Activated T-cell treated with anti-CD3 and anti-CD28 coated beads, Interleukin-2, amount 50 U/mL, for 72 hours (primary cell): Measurements from ENCODE around the gene PGPEP1. TPM values are rescaled to one million over a fixed set of nuclear protein-coding genes. Genes with fewer than 3 reads are reported as not detected.
"Not testable (repeated sequence)": the region's sequence is repeated elsewhere in the genome, so short reads cannot be mapped to it uniquely, and the experiment has no call there.

Source experiments
- ATAC-seq, 2 donors: fragments of 150-1000 bp; cut with Tn5 transposase; replicated peaks in 1 of 2; 2 replicates each; pipeline ENCODE4 v1.10.0; 2021; ENCODE audit warnings: moderate library complexity in 2 of 2, mild to moderate bottlenecking in 1 of 2
- DNase-seq, 2 donors: peaks; one replicate each; pipeline ENCODE4 v3.0.0; 2021 to 2022; ENCODE audit warnings: mixed read lengths in 1 of 2
- H3K27ac Mint-ChIP-seq: one replicate; pipeline ENCODE4 v1.8.0; 2022; ENCODE audit warnings: mild to moderate bottlenecking, moderate library complexity, mixed read lengths
- H3K27me3 Mint-ChIP-seq: one replicate; pipeline ENCODE4 v1.8.0; 2022; ENCODE audit warnings: low read depth, mixed read lengths
- H3K36me3 Mint-ChIP-seq, 2 donors: one replicate each; pipeline ENCODE4 v1.8.0; 2022; ENCODE audit warnings: mixed read lengths in 2 of 2, mild to moderate bottlenecking in 1 of 2; ENCODE audit not compliant: insufficient read depth in 2 of 2
- H3K4me1 Mint-ChIP-seq: one replicate; pipeline ENCODE4 v1.8.0; 2022; ENCODE audit warnings: low read depth, mixed read lengths
- H3K4me3 Mint-ChIP-seq, 2 donors: one replicate each; pipeline ENCODE4 v1.8.0; 2022; ENCODE audit warnings: mild to moderate bottlenecking in 2 of 2, mixed read lengths in 2 of 2, moderate library complexity in 2 of 2
- H3K9me3 Mint-ChIP-seq, 2 donors: one replicate each; pipeline ENCODE4 v1.8.0; 2022; ENCODE audit warnings: mixed read lengths in 2 of 2
- total RNA-seq, 2 donors: library from RNA; stranded (reverse); gene quantifications; one replicate each; pipeline ENCODE4 v1.2.3, GENCODE V29; 2022

Gene PGPEP1
- total RNA-seq, 2 donors from 2014 or later, result 55.5 to 58.0 TPM

DNA sequence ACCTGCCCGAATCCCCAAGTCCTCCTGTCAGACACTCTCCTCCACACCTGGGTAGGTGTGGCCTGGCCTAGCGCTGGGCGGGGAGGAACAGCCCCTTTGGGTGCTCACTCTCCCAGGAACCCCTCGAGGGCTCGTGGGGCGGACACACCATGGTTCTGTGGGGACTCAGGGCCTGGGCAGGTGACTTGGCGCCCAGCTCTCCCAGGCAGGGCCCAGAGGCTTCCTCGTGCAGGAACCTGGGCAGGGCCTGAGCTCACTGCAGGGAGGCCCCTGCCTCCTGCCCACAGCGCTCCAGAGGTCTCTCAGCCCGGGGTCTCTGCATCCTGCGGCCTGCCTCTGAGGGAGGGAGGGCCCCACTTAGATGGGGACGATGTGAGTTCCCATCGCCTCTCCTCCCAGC, 29.4 kb upstream of the PGPEP1 start:
- Mint-ChIP-seq H3K27me3 (no peaks in the 10 kb centered on the region), H3K27ac (no peak overlapping the region), H3K9me3 (no peaks in the 10 kb centered on the region), H3K4me1 (peaks cover 29% of the 10 kb centered on the region), H3K4me3 (no peak overlapping the region), H3K36me3 (peaks cover 2 to 6% of the 10 kb centered on the region in 2 donors)
- DNase-seq (no peak), ATAC-seq (no peak)

DNA sequence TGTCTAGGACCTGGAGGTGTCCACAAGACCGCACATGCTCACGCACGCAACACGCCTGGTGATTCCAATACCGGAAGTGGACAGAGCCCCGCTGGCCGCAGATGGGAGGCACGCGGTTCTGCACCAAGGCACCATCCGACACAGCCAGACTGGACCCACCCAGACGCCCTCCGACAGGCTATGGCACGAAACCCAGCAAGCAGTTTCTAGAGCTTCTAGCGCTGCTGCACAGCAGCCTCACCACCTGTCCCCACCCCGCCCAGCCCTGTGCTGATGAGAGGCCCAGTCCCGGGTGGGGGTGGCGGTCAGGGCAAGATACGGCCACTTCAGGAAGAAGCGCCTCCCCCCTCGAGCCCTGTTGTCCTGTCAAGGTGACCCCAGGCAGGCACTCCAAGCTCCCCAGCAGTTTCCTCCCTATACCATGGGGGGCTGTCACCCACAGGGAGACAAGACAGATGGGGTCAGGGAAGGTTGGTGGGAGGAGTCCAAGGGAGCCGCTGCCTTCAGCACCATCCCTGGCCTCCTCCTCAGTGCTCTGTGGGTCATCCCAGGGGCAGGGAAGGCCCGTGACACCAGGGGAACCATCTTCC, 28.8 kb upstream of the PGPEP1 start:
- Mint-ChIP-seq H3K36me3 (peaks cover 2 to 6% of the 10 kb centered on the region in 2 donors), H3K4me1 (peaks cover 25% of the 10 kb centered on the region), H3K27ac (no peak overlapping the region), H3K27me3 (no peaks in the 10 kb centered on the region), H3K9me3 (no peaks in the 10 kb centered on the region), H3K4me3 (no peak overlapping the region)
- no peak for ATAC-seq
- DNase-seq, result no peak

DNA sequence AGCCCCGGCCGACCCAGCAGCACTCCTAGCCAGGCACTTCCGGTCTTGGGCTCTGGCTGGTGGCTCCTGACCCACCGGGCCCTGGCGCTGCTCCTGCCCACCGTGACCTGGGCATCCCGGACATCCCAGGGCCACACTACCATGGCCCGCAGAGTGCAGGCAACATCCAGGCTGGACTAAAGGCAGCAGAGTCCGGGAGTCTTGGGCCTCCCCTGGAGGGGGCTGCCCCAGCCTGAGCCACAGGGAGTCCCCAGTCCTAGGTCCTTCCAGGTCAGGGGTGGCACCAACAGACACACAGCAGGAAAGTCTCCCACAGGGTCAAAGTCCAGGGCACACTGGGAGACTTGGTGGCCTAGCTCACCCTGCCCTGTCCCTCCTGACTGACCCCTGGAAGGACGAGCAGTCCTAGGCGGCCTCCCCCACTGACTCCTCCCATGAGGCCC, 28.3 kb upstream of the PGPEP1 start:
- DNase-seq (no peak), ATAC-seq (no peak)
- Mint-ChIP-seq H3K27me3 (no peaks in the 10 kb centered on the region), H3K27ac (no peak overlapping the region), H3K9me3 (no peaks in the 10 kb centered on the region), H3K36me3 (peaks cover 2 to 4% of the 10 kb centered on the region in 2 donors), H3K4me1 (peaks cover 20% of the 10 kb centered on the region), H3K4me3 (no peak overlapping the region)

DNA sequence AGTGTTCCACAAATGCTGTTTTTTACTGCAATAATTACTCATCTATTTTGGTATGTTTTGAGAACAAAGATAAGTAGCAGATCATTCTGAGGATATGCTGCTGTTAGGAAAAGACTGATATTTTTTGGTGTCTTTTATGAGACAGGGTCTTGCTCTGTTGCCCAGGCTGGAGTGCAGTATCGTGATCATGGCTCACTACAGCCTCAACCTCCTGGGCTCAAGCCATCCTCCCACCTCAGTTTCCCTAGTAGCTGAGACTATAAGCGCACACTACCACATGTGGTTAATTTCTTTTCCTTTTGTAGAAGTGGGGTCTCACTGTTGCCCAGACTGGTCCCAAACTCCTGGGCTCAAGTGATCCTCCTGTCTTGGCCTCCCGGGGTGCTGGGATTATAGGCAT, 27.0 kb upstream of the PGPEP1 start:
- H3K4me1 Mint-ChIP-seq, result peaks cover 25% of the 10 kb centered on the region
- H3K4me3 Mint-ChIP-seq, result no peak overlapping the region

DNA sequence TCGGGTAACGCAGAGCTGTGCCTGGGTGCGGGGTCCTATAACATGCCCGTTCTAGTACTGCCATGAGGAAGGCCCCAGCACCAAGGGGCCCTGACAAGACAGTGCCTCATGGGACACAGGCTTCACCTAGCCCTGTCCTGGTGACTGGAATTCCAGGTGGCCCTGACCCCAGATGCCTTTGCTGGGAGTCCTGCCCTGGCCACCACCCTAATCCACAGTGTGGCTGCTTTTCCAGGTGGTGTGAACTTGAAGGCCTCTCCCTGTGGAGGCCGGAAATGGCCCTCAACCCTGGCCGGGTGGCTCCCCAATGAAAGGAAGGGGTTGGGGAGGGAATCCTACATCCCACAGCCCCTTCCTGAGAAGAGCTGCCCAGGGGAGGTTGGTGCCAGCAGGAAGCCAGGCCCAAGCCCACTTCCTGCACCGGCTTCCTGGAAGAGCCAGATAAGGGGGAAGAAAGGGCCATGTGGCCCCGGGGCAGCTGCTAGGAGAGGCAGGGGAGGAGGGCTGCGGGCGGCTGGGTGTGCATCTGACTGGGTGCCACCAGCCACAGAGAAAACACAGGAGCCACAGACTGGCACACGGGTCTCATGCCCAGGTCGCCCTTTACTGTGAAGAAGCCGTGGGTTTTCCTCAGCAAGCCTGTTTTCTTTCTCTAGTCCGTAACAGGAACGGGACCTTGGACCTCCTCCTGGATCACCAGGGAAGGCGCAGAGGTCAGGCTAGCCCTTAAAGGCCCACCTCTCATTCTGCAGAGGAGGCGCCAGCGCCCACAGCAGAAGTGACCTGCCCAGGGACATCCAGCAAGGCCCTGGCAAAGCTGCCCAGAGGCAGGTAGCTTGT, 22.2 kb upstream of the PGPEP1 start:
- Mint-ChIP-seq H3K27me3 (no peaks in the 10 kb centered on the region), H3K27ac (peak overlapping the region; percentile 96), H3K9me3 (no peaks in the 10 kb centered on the region), H3K4me3 (peak overlapping the region; percentile 84 to 85), H3K36me3 (peaks cover 10 to 22% of the 10 kb centered on the region in 2 donors), H3K4me1 (peaks cover 61% of the 10 kb centered on the region)
- peak; percentile 44 to 46 for ATAC-seq
- peak; percentile 66 to 71 for DNase-seq

More for the DNA sequence above, 27.0 kb upstream of the PGPEP1 start:
- DNase-seq (no peak), ATAC-seq (no peak)
- Mint-ChIP-seq H3K27ac (no peak overlapping the region), H3K9me3 (no peaks in the 10 kb centered on the region), H3K27me3 (no peaks in the 10 kb centered on the region), H3K36me3 (peaks cover 0 to 2% of the 10 kb centered on the region in 2 donors)

DNA sequence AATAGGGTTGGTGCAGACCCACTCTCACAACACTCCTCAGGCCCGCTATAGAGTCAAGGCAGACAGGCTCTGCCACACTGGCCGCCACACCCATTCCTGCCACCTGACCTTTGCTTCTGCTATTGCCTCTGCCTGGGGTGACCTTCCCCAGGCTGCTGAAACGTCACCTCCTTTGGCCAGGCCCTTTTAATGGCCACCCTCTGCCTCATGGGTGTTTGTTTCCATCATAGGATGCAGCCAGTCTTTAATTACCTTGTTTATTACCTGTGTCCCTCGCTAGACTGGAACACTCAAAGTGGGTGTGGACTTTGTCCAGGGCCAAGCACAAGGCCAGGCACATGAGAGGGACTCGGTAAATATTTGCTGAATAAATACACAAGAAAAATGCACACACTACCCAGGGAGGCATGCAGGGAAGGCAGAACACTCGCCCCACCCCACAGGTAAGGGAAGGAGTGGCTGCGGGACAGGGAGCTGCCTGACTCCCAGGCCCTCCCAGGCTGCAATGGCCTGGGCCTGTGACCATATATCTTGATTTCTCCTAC, 20.7 kb upstream of the PGPEP1 start:
- Mint-ChIP-seq H3K27ac (peak overlapping the region; percentile 71), H3K36me3 (peaks cover 9 to 22% of the 10 kb centered on the region in 2 donors), H3K27me3 (no peaks in the 10 kb centered on the region), H3K4me3 (peak overlapping the region; percentile 50 to 66), H3K4me1 (peaks cover 75% of the 10 kb centered on the region), H3K9me3 (no peaks in the 10 kb centered on the region)
- ATAC-seq (no peak), DNase-seq (no peak)

DNA sequence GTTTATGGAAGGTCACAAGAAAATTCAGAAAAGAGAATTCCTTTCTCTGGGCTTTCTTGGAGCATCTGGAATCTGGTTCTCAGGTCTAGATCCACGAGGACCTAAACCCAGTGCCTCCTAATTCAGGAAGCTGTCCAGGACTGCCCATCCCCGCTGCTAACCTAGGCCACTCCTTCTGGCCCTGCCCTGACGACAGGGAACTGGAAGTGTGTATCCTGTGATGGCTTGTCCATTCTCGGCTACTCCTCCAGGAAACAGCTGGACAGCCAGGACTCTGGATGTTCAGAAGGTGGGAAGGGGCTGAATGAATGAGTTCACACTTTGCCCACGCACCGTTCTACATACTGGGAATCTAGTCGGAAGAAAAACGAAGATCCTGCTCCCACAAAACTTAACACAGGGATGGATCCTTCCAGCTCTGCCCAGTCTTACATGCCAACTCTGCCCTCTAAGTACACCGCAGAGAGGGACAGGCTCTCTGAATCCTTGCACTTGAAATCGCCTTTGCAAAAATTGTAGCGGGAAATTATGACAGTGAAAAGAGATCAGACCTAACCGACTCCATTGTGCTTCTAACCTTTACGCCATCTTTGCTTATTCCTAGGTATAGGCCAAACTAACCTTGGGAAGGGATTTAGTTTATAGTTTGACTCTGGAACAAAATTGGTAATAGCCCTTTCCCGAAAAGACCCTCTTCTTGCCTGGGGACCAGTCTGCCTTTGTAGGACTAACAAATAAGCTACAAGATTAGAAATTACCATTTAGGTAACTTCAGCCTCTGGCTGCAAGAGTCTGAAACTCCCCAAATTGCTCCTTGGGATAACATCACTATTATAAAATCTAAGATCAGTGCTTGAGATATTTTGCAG, 19.3 kb upstream of the PGPEP1 start:
- H3K4me1 Mint-ChIP-seq, result peaks cover 67% of the 10 kb centered on the region
- no peaks in the 10 kb centered on the region for H3K27me3 Mint-ChIP-seq
- no peaks in the 10 kb centered on the region for H3K9me3 Mint-ChIP-seq
- peak overlapping the region; percentile 96 for H3K27ac Mint-ChIP-seq
- H3K4me3 Mint-ChIP-seq, result peak overlapping the region; percentile 89 to 95
- DNase-seq (no peak), ATAC-seq (no peak)
- H3K36me3 Mint-ChIP-seq, result peaks cover 9 to 22% of the 10 kb centered on the region in 2 donors

DNA sequence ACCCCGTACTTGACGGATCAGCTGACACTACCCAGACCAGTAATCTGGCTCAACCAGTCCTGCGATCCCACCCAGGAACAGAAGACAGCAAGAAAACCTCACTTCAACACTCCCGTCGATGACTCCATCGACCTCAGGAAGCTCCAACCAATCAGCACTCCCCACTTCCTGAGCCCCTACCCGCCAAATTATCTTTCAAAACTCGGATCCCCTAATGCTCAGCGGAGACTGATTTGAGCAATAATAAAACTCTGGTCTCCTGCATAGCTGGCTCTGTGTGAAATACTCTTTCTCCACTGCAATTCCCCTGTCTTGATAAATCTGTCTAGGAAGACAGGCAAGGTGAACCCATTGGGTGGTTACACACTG, 18.7 kb upstream of the PGPEP1 start:
- H3K27me3 Mint-ChIP-seq, result no peaks in the 10 kb centered on the region
- H3K4me3 Mint-ChIP-seq, result peak overlapping the region; percentile 89 to 95
- peak; percentile 26 to 34 for DNase-seq
- peaks cover 9 to 22% of the 10 kb centered on the region in 2 donors for H3K36me3 Mint-ChIP-seq
- peaks cover 66% of the 10 kb centered on the region for H3K4me1 Mint-ChIP-seq
- peak overlapping the region; percentile 96 for H3K27ac Mint-ChIP-seq
- no peaks in the 10 kb centered on the region for H3K9me3 Mint-ChIP-seq
- ATAC-seq, result no peak

DNA sequence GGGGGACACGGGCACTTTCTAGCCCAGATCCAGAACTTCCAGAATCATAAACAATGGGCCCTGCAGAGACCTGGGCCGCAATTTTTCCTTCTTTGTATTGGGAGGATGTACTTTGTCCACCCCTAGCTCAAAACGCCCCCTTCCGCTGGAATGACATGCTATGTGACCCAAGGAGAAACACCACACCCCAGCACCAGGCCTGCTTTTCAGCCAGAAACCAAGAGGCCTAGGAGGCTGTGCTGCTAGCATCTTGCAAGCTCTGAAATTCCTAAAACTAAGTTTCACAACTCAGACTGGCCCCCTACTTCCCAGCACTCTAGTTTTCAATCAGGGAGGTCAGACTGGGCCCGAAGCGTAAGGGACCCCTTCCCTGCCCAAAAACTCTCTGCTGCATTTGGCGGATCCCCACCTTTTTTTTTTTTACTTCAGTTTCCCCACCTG, 18.1 kb upstream of the PGPEP1 start:
- Mint-ChIP-seq H3K36me3 (peaks cover 9 to 22% of the 10 kb centered on the region in 2 donors), H3K9me3 (no peaks in the 10 kb centered on the region), H3K4me1 (peaks cover 66% of the 10 kb centered on the region), H3K27me3 (no peaks in the 10 kb centered on the region), H3K27ac (peak overlapping the region; percentile 96), H3K4me3 (peak overlapping the region; percentile 89 to 95)
- peak; percentile 66 to 75 for DNase-seq
- peak; percentile 24 to 25 for ATAC-seq

DNA sequence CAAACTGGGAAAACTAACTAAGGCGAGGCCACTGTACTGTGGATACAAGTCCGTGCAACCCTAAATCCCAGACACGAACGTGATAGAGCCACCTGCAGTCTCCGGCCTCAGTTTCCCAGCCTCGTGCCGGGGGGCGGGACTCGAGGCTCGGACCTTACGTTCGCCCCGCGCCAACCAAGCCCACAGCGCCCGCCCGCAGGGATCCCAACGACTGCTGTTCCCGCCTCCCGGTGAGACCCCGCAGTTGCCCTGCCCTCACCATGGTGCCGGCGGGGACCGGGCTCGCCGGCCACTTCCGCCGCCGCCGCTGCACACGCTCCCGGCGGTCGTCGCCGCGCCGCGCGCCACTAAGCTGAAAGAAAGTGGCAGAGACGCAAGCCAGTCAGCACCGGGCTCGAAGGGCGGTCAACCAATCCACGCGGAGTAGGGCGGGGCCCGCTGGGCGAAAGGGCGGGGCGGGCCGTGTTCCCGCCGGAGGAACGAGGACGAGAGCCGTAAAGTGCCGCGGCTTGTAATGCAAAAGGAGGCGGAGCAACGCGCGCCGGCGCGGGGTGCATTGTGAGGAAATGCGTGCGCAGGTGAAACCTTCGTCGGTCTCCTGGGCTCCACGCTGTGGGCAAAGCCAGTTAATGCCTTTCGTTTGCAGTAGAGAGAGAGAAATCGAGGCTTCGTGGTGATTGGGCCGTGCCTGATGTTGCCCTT, 17.5 kb upstream of the PGPEP1 start, which contains the start of gene LSM4:
LSM4 (minus strand) TSS at position 318 of the 702 bp plus-strand sequence; CDS start at position 262, 56 bp downstream.
- H3K27ac Mint-ChIP-seq, result peak within 1 kb of the TSS; percentile 96

DNA sequence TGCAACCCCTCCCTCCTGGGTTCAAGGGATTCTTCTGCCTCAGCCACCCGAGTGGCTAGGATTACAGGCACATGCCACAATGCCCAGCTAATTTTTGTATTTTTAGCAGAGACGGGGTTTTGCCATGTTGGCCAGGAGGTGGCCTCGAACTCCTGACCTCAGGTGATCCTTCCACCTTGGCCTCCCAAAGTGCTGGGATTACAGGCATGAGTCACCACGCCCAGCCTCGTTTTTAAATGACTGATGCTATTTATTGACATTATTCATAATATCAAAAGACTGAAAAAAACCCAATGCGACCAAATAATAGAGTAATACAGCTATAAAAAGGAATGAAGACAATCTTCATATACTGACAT, 16.0 kb upstream of the PGPEP1 start:
- Mint-ChIP-seq H3K4me3 (peak overlapping the region; percentile 89 to 95), H3K36me3 (peaks cover 7 to 16% of the 10 kb centered on the region in 2 donors), H3K4me1 (peaks cover 58% of the 10 kb centered on the region), H3K27ac (peak overlapping the region; percentile 96)
- not testable (repeated sequence) for ATAC-seq, H3K27me3 Mint-ChIP-seq, H3K9me3 Mint-ChIP-seq, DNase-seq

More for the DNA sequence above, 17.5 kb upstream of the PGPEP1 start, which contains the start of gene LSM4:
- Mint-ChIP-seq H3K4me1 (peaks cover 60% of the 10 kb centered on the region), H3K36me3 (peaks cover 9 to 22% of the 10 kb centered on the region in 2 donors), H3K27me3 (no peaks in the 10 kb centered on the region), H3K4me3 (peak within 1 kb of the TSS; percentile 89 to 95), H3K9me3 (no peaks in the 10 kb centered on the region)
- ATAC-seq, result peak; percentile 95 to 96
- DNase-seq, result peak; percentile 99 to 100

DNA sequence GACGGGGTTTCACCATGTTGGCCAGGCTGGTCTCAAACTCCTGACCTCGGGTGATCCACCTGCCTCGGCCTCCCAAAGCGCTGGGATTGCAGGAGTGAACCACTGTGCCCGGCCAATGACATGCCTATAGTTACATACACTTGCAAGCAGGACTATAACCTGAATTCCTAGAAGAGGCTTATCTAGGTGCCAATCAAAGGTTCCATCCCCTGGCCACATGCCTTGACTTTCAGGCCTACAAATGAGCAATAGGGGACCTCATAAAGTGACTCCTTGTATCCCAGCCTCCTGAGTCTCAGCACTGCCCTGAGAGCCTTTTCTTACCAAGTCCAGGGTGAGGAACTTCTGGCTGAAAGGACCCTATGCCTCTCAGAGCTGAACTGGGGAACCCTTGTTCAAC, 13.6 kb upstream of the PGPEP1 start:
- DNase-seq (no peak), ATAC-seq (no peak)
- no peaks in the 10 kb centered on the region for H3K9me3 Mint-ChIP-seq
- H3K36me3 Mint-ChIP-seq, result no peaks in the 10 kb centered on the region
- no peaks in the 10 kb centered on the region for H3K27me3 Mint-ChIP-seq
- peaks cover 38% of the 10 kb centered on the region for H3K4me1 Mint-ChIP-seq
- H3K27ac Mint-ChIP-seq, result no peak overlapping the region
- no peak overlapping the region for H3K4me3 Mint-ChIP-seq
